Gastrocnemius medialis (tissue), 4 donors: ENCODE measurements around the gene SCRT2.

ENCODE experiments used
- CTCF ChIP-seq, 5 experiments: fragments of 450-650 bp in 3 of 5; fragments of 200-600 bp in 2 of 5; sonication (generic) in 2 of 5; IDR thresholded peaks in 4 of 5; conservative IDR thresholded peaks in 1 of 5; 1 replicate in 4 of 5; 2 replicates in 1 of 5; pipeline ENCODE4 v1.5.1; 2016 to 2019; ENCODE audit warnings: antibody characterized with exemption in 5 of 5, mild to moderate bottlenecking in 3 of 5, moderate library complexity in 3 of 5
- POLR2A ChIP-seq, 2 donors: fragments of 450-650 bp; IDR thresholded peaks; one replicate each; pipeline ENCODE4 v1.6.1; 2017; ENCODE audit warnings: antibody characterized with exemption in 2 of 2, mild to moderate bottlenecking in 2 of 2, moderate library complexity in 2 of 2

- TF ChIP-seq CTCF (IDR thresholded peaks at IDR 0.05 in 4 of 5, conservative IDR thresholded peaks at IDR 0.05 in 1 of 5) (no peak), POLR2A (IDR thresholded peaks at IDR 0.05) (no peak)
Observed at GRCh38 chr20:708956-709355, 33.4 kb upstream of the SCRT2 start.
